ENCODE data around the gene N4BP2L2. TPM values are rescaled to one million over a fixed set of nuclear protein-coding genes. Genes with fewer than 3 reads are reported as not detected.

The N4BP2L2 gene
- total RNA-seq, 4 donors from 2014 or later = 159 to 263 (median 205) TPM

DNA sequence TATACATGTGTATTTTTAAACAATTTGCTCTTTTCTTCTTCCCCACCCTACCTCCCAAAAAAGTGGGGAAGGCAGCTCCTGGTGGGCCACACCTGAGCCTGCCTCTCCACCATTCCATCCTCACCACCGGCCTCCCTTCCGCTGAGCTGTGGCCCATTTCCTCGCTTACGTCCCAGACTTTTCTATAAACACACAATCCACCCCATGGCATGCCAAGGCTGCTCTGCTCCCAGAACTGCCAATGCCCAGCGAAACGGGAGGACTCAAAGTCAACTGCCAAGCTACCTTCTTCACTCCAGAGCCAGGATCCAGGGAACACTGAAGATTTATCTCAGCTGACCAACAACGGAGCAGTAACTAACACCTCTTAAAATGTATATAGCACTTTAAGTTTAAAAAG lies 113.4 kb downstream of the N4BP2L2 start:
- DNase-seq = no peak
- no peak overlapping the region for H3K27ac ChIP-seq
- no peak overlapping the region for H3K4me3 ChIP-seq
- H3K27me3 ChIP-seq = no peaks in the 10 kb centered on the region
- peaks cover 0 to 1% (median 0%) of the 10 kb centered on the region in 3 donors for H3K36me3 ChIP-seq
- no peak for TF ChIP-seq POLR2A (IDR thresholded peaks at IDR 0.05)
- TF ChIP-seq, protein P1, sequence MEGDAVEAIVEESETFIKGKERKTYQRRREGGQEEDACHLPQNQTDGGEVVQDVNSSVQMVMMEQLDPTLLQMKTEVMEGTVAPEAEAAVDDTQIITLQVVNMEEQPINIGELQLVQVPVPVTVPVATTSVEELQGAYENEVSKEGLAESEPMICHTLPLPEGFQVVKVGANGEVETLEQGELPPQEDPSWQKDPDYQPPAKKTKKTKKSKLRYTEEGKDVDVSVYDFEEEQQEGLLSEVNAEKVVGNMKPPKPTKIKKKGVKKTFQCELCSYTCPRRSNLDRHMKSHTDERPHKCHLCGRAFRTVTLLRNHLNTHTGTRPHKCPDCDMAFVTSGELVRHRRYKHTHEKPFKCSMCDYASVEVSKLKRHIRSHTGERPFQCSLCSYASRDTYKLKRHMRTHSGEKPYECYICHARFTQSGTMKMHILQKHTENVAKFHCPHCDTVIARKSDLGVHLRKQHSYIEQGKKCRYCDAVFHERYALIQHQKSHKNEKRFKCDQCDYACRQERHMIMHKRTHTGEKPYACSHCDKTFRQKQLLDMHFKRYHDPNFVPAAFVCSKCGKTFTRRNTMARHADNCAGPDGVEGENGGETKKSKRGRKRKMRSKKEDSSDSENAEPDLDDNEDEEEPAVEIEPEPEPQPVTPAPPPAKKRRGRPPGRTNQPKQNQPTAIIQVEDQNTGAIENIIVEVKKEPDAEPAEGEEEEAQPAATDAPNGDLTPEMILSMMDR (IDR thresholded peaks at IDR 0.05) = no peak
- peaks cover 0 to 10% (median 6%) of the 10 kb centered on the region in 4 donors for H3K4me1 ChIP-seq
- no peaks in the 10 kb centered on the region for H3K9me3 ChIP-seq

DNA sequence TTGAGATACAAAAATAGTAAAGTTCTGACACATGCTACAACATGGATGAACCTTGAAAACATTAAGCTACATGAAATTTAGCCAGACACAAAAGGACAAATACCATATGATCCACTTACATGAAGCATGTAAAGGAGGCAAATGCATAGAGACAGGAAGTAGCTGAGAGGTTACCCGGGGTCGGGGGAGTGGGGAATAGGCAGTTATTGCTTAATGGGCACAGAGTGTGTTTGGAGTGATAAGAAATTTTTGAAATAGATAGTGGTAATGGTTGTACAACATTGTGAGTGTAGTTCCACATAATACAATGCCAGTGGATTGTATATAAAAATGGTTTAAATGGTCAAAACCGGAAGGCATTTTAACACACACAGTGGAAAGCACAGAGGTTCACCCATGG lies 115.0 kb downstream of the N4BP2L2 start:
- H3K27me3 ChIP-seq = no peaks in the 10 kb centered on the region
- peaks cover 0 to 10% (median 3%) of the 10 kb centered on the region in 4 donors for H3K4me1 ChIP-seq
- no peak for DNase-seq
- H3K4me3 ChIP-seq = no peak overlapping the region
- TF ChIP-seq, protein P1 (IDR thresholded peaks at IDR 0.05) = no peak
- no peak for TF ChIP-seq POLR2A (IDR thresholded peaks at IDR 0.05)
- peaks cover 0 to 9% (median 0%) of the 10 kb centered on the region in 3 donors for H3K36me3 ChIP-seq
- peaks cover 0 to 4% (median 0%) of the 10 kb centered on the region in 4 donors for H3K9me3 ChIP-seq
- no peak overlapping the region for H3K27ac ChIP-seq

DNA sequence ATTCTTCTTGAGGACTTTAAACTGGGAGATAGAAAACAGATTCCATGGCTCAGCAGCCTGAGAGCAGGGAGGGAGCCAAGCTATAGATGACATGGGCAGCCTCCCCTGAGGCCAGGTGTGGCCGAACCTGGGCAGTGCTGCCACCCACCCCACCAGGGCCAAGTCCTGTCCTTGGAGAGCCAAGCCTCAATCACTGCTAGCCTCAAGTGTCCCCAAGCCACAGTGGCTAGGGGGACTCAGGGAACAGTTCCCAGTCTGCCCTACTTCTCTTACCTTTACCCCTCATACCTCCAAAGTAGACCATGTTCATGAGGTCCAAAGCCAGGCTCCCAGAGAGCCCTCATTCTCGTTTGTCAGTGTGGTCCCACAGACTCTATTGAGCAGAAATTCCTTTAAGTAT lies 118.7 kb downstream of the N4BP2L2 start:
- Histone ChIP-seq H3K4me3 (no peak overlapping the region), H3K36me3 (peaks cover 0 to 9% (median 0%) of the 10 kb centered on the region in 3 donors), H3K4me1 (no peaks in the 10 kb centered on the region), H3K27me3 (no peaks in the 10 kb centered on the region), H3K9me3 (peaks cover 0 to 4% (median 0%) of the 10 kb centered on the region in 4 donors), H3K27ac (no peak overlapping the region)
- no peak for TF ChIP-seq POLR2A (IDR thresholded peaks at IDR 0.05)
- TF ChIP-seq, protein P1 (IDR thresholded peaks at IDR 0.05) = no peak
- no peak for DNase-seq

DNA sequence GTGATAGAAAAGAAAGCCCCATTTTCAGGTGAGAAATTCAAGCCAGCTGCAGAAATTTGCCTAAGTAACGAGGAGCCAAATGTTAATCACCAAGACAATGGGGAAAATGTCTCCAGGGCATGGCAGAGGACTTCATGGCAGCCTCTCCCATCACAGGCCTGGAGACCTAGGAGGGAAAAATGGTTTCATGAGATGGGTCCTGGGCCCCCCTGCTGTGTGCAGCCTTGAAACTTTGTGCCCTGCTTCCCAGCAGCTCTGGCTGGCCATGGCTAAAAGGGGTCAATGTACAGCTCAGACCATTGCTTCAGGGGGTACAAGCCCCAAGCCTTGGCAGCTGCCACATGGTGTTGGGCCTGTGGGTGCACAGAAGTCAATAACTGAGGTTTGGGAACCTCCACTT lies 120.6 kb downstream of the N4BP2L2 start:
- Histone ChIP-seq H3K4me3 (no peak overlapping the region), H3K36me3 (peaks cover 0 to 9% (median 0%) of the 10 kb centered on the region in 3 donors), H3K27me3 (no peaks in the 10 kb centered on the region), H3K9me3 (peaks cover 0 to 4% (median 0%) of the 10 kb centered on the region in 4 donors), H3K27ac (no peak overlapping the region), H3K4me1 (no peaks in the 10 kb centered on the region)
- DNase-seq = no peak
- TF ChIP-seq, protein P1 (IDR thresholded peaks at IDR 0.05) = no peak
- TF ChIP-seq POLR2A (IDR thresholded peaks at IDR 0.05) = no peak

DNA sequence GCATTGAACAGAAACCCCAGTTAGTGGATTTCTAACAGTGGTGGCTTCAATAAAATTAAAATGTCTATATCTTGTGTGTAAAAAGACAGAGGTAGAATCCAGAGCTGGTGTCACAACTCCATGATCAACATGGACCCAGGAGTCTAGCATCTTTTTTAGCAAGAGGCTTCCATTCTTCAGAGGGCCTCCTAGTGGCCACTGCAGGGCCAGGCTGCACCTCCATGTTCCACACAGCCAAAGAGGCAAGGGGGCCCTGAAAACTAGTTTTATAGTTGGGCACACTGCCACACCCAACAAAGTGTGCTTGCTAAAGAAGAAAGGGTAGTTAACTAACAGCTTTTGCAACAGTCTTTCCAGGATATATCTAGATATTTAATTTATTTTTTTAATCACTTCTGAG lies 123.6 kb downstream of the N4BP2L2 start:
- Histone ChIP-seq H3K27me3 (no peaks in the 10 kb centered on the region), H3K4me1 (no peaks in the 10 kb centered on the region), H3K36me3 (peaks cover 0 to 7% (median 0%) of the 10 kb centered on the region in 3 donors), H3K9me3 (peaks cover 0 to 4% (median 0%) of the 10 kb centered on the region in 4 donors), H3K27ac (no peak overlapping the region), H3K4me3 (no peak overlapping the region)
- TF ChIP-seq POLR2A (IDR thresholded peaks at IDR 0.05) = no peak
- TF ChIP-seq, protein P1 (IDR thresholded peaks at IDR 0.05) = peak in 4 of 6 experiments; percentile 13 to 29 (median 20)
- DNase-seq = no peak

DNA sequence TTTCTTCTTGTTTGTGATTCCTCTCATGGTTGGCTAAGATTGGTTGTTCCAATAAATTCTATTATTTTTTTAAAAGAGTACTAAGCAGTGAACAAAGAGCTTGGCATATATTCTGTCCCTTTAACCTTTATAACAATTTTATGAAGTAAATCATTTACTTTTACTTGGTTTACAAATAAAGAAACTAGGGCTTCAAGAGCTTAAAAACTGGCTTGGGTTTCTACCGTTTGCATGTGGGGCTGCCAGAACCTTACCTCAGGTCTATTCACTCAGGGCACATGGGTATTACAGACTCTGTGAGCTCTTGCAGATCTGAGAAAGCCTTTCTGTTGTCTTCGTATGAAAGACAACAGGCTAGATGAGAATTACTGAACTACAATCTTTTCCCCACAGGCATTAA lies 124.0 kb downstream of the N4BP2L2 start:
- no peak for DNase-seq
- no peak overlapping the region for H3K4me3 ChIP-seq
- peaks cover 0 to 3% (median 0%) of the 10 kb centered on the region in 3 donors for H3K36me3 ChIP-seq
- no peaks in the 10 kb centered on the region for H3K4me1 ChIP-seq
- H3K27ac ChIP-seq = no peak overlapping the region
- TF ChIP-seq, protein P1 (IDR thresholded peaks at IDR 0.05) = no peak
- no peak for TF ChIP-seq POLR2A (IDR thresholded peaks at IDR 0.05)
- H3K27me3 ChIP-seq = no peaks in the 10 kb centered on the region
- H3K9me3 ChIP-seq = no peaks in the 10 kb centered on the region
